ENCODE measurements around the gene COQ10B.

DNA sequence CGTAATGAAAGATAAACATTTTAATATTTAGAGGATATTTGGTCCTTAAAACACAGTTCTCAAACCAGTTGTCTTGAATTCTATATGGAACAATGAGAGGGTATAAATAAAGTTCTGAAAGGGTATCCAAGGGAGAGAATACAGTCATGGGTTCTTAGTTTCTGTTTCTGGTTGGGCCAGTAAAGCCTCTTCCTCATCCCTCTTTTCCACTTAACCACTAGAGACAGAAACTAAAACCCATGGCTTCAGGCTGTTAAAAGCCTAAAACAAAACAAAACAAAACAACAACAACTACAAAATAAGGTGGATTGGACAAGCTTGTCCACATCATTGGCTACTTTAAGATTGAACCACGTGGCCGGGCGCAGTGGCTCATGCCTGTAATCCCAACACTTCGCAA is 18.8 kb downstream of the COQ10B start:
- TF ChIP-seq, protein P1, sequence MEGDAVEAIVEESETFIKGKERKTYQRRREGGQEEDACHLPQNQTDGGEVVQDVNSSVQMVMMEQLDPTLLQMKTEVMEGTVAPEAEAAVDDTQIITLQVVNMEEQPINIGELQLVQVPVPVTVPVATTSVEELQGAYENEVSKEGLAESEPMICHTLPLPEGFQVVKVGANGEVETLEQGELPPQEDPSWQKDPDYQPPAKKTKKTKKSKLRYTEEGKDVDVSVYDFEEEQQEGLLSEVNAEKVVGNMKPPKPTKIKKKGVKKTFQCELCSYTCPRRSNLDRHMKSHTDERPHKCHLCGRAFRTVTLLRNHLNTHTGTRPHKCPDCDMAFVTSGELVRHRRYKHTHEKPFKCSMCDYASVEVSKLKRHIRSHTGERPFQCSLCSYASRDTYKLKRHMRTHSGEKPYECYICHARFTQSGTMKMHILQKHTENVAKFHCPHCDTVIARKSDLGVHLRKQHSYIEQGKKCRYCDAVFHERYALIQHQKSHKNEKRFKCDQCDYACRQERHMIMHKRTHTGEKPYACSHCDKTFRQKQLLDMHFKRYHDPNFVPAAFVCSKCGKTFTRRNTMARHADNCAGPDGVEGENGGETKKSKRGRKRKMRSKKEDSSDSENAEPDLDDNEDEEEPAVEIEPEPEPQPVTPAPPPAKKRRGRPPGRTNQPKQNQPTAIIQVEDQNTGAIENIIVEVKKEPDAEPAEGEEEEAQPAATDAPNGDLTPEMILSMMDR (IDR thresholded peaks at IDR 0.05): no peak
- TF ChIP-seq ESRRA (IDR thresholded peaks at IDR 0.05; ENCODE audit: borderline replicate concordance, low read length): no peak
- TF ChIP-seq CHD2 (IDR thresholded peaks at IDR 0.05; ENCODE audit: low read length, partially characterized antibody): no peak
- TF ChIP-seq ZC3H11A (IDR thresholded peaks at IDR 0.05): no peak
- TF ChIP-seq, protein P2, sequence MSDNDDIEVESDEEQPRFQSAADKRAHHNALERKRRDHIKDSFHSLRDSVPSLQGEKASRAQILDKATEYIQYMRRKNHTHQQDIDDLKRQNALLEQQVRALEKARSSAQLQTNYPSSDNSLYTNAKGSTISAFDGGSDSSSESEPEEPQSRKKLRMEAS (IDR thresholded peaks at IDR 0.05): no peak
- TF ChIP-seq POLR2A (IDR thresholded peaks at IDR 0.05; ENCODE audit: low read length): no peak
